BLaER1 treated with 17β-estradiol and CSF1 and Interleukin-3, amounts not matched to agents 10 nM and 100 nM (cell line): ENCODE measurements around the gene DIAPH2.

ENCODE experiments used
- H3K27ac ChIP-seq, 11 experiments: shearing (Covaris generic); formaldehyde crosslinking; 2 replicates each; pipeline ENCODE4 v1.8.1; 2022
- H3K27me3 ChIP-seq, 11 experiments: shearing (Covaris generic); formaldehyde crosslinking; 2 replicates each; pipeline ENCODE4 v1.8.1; 2022
- H3K36me3 ChIP-seq, 11 experiments: shearing (Covaris generic); formaldehyde crosslinking; 2 replicates each; pipeline ENCODE4 v1.8.1; 2022
- H3K4me1 ChIP-seq, 10 experiments: shearing (Covaris generic); formaldehyde crosslinking; 2 replicates each; pipeline ENCODE4 v1.8.1; 2022
- H3K4me2 ChIP-seq, 11 experiments: shearing (Covaris generic); formaldehyde crosslinking; 2 replicates each; pipeline ENCODE4 v1.8.1; 2022
- H3K4me3 ChIP-seq, 10 experiments: shearing (Covaris generic); formaldehyde crosslinking; 2 replicates each; pipeline ENCODE4 v1.8.1; 2022
- H3K9ac ChIP-seq, 11 experiments: shearing (Covaris generic); formaldehyde crosslinking; 2 replicates each; pipeline ENCODE4 v1.8.1; 2022
- H3K9me3 ChIP-seq, 11 experiments: shearing (Covaris generic); formaldehyde crosslinking; replicated peaks in 1 of 11; 2 replicates each; pipeline ENCODE4 v1.8.1; 2022
- H4K20me1 ChIP-seq, 11 experiments: shearing (Covaris generic); formaldehyde crosslinking; 2 replicates each; pipeline ENCODE4 v1.8.1; 2022
- Cebpa-rat ChIP-seq, 11 experiments: shearing (Covaris generic); IDR thresholded peaks; 2 replicates each; pipeline ENCODE4 v1.8.1; 2022

The DIAPH2 gene

DNA sequence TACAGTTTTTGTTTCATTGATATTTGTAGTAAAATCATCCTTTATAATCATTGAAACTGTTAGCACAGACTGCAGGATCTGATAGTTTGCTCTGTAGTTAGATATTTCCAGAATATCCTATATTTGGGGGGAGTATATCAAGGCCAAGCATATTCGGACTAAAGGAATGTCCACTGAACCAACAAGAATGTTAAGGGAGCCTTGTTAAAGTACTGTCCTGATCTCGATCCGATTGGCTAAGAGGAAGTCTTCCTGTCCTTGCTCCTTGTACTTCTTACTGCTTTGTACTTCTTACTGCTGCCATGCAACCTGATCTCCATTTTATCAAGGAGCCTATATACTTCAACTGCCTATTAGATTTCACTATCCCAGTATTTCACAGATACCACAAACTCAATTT, 648.3 kb downstream of the DIAPH2 start:
- H3K27ac ChIP-seq = no peak overlapping the region
- no peaks in the 10 kb centered on the region for H3K36me3 ChIP-seq
- H3K4me1 ChIP-seq = peaks cover 0 to 25% (median 0%) of the 10 kb centered on the region in 10 experiments; a peak in 3 of 20 replicates
- no peaks in the 10 kb centered on the region for H4K20me1 ChIP-seq
- H3K4me2 ChIP-seq = no peak overlapping the region
- peaks cover 41 to 93% (median 71%) of the 10 kb centered on the region in 11 experiments for H3K27me3 ChIP-seq
- H3K9ac ChIP-seq = no peak overlapping the region
- no peak overlapping the region for H3K4me3 ChIP-seq
- TF ChIP-seq Cebpa-rat (IDR thresholded peaks at IDR 0.05) = no peak
- no peaks in the 10 kb centered on the region for H3K9me3 ChIP-seq

DNA sequence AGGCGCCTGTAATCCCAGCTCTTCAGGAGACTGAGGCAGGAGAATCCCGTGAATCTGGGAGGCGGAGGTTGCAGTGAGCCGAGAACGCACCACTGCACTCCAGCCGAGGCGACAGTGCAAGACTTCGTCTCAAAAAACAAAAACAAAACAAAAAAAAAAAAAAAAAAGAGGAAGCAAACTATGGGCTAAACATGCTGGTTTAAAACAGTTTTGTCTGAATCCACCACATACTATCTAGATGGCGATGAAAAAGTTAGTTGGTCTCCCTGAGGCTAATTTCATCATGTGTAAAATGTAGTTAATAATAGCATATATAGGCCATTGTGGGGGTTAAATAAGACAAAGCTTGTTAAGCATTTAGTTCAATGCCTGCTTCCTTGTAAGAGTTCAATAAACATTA, 650.2 kb downstream of the DIAPH2 start:
- no peaks in the 10 kb centered on the region for H4K20me1 ChIP-seq
- no peak overlapping the region for H3K4me2 ChIP-seq
- H3K36me3 ChIP-seq = no peaks in the 10 kb centered on the region
- TF ChIP-seq Cebpa-rat (IDR thresholded peaks at IDR 0.05) = no peak
- H3K27me3 ChIP-seq = peaks cover 41 to 92% (median 71%) of the 10 kb centered on the region in 11 experiments
- H3K4me1 ChIP-seq = peaks cover 0 to 25% (median 0%) of the 10 kb centered on the region in 10 experiments; a peak in 3 of 20 replicates
- H3K9ac ChIP-seq = no peak overlapping the region
- no peaks in the 10 kb centered on the region for H3K9me3 ChIP-seq
- H3K4me3 ChIP-seq = no peak overlapping the region
- no peak overlapping the region for H3K27ac ChIP-seq

GRCh38 chrX:97344724-97345123, 660.1 kb downstream of the DIAPH2 start:
- no peak overlapping the region for H3K4me2 ChIP-seq
- H3K9ac ChIP-seq = no peak overlapping the region
- H3K27me3 ChIP-seq = peaks cover 51 to 95% (median 85%) of the 10 kb centered on the region in 11 experiments
- no peaks in the 10 kb centered on the region for H3K36me3 ChIP-seq
- peaks cover 0 to 33% (median 0%) of the 10 kb centered on the region in 10 experiments; a peak in 6 of 20 replicates for H3K4me1 ChIP-seq
- H4K20me1 ChIP-seq = no peaks in the 10 kb centered on the region; a peak in 1 of 22 replicates
- H3K27ac ChIP-seq = no peak overlapping the region; a peak in 1 of 22 replicates
- no peaks in the 10 kb centered on the region for H3K9me3 ChIP-seq
- no peak for TF ChIP-seq Cebpa-rat (IDR thresholded peaks at IDR 0.05)
- no peak overlapping the region for H3K4me3 ChIP-seq

DNA sequence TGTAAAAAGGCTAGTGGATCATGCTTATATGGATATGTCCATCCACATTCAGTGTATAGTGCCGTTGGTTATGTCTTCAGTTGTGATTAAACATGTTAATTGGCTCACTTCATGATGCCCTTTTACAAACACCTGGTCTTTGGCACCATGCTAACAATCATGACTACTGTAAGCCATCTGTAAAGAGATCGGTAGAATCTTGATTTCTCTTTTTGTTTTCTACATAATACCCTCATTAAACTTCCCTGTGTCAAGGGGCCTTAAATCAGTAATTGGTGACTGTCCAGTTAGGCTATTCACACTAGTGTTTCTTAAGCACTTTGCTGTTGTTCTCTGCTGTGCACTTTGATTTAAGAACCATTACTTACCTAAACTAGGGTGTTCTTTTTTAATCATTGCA, 674.3 kb downstream of the DIAPH2 start:
- H3K4me3 ChIP-seq = no peak overlapping the region
- H3K27ac ChIP-seq = no peak overlapping the region
- peaks cover 56 to 98% (median 89%) of the 10 kb centered on the region in 11 experiments for H3K27me3 ChIP-seq
- H3K4me1 ChIP-seq = peaks cover 0 to 12% (median 9%) of the 10 kb centered on the region in 10 experiments; a peak in 5 of 20 replicates
- no peaks in the 10 kb centered on the region; a peak in 1 of 22 replicates for H3K36me3 ChIP-seq
- no peaks in the 10 kb centered on the region for H4K20me1 ChIP-seq
- no peak for TF ChIP-seq Cebpa-rat (IDR thresholded peaks at IDR 0.05)
- no peaks in the 10 kb centered on the region for H3K9me3 ChIP-seq
- H3K4me2 ChIP-seq = no peak overlapping the region
- H3K9ac ChIP-seq = no peak overlapping the region

GRCh38 chrX:97363843-97364242, 679.2 kb downstream of the DIAPH2 start:
- Histone ChIP-seq H3K4me1 (no peaks in the 10 kb centered on the region), H3K27me3 (peaks cover 66 to 100% (median 95%) of the 10 kb centered on the region in 11 experiments), H3K9me3 (no peaks in the 10 kb centered on the region), H4K20me1 (no peaks in the 10 kb centered on the region), H3K27ac (no peak overlapping the region), H3K9ac (no peak overlapping the region), H3K36me3 (no peaks in the 10 kb centered on the region; a peak in 2 of 22 replicates), H3K4me3 (no peak overlapping the region), H3K4me2 (no peak overlapping the region)
- TF ChIP-seq Cebpa-rat (IDR thresholded peaks at IDR 0.05) = no peak

DNA sequence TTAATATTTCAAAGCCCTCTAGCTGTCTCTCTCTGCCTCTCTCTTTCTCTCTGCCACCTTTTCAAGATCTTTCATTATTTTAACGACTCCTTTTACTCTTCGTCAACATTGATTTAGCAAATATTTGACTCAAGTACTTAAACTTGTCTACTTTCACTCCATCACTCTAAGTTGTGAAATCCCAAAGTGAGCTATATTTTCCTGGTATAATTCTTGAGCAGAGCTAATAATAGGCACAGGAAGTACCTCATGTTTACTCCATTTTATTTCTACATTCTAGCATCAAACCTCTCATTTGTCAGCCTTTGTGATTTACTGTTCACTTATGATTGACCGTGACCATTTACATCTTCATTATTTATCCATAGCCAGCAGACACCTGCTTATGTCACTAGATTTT, 681.6 kb downstream of the DIAPH2 start:
- Histone ChIP-seq H4K20me1 (no peaks in the 10 kb centered on the region), H3K36me3 (no peaks in the 10 kb centered on the region; a peak in 2 of 22 replicates), H3K9me3 (no peaks in the 10 kb centered on the region), H3K4me3 (no peak overlapping the region), H3K27ac (no peak overlapping the region), H3K9ac (no peak overlapping the region), H3K27me3 (peaks cover 81 to 100% (median 99%) of the 10 kb centered on the region in 11 experiments), H3K4me2 (no peak overlapping the region), H3K4me1 (no peaks in the 10 kb centered on the region)
- TF ChIP-seq Cebpa-rat (IDR thresholded peaks at IDR 0.05) = no peak

DNA sequence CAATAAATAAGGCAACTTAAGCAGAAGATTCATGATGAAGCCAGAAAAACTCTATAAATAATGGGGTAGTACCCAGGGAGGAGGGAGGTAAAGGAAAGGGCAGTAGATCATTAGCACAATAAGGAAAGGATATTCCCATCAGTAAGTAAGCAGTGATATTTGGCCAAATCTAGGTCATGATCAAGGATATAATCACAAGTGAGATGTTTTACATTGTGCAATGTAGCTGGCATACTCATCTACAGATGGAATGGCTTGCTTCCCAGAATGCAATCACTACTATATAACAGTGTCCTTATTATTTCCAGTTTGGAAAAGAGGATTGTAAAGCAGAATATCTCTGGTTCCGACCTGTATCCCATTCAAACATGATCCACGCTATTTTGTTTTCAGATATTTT, 682.5 kb downstream of the DIAPH2 start:
- H3K27me3 ChIP-seq = peaks cover 84 to 100% (median 99%) of the 10 kb centered on the region in 11 experiments
- H3K4me1 ChIP-seq = no peaks in the 10 kb centered on the region
- no peaks in the 10 kb centered on the region for H3K9me3 ChIP-seq
- TF ChIP-seq Cebpa-rat (IDR thresholded peaks at IDR 0.05) = no peak
- no peaks in the 10 kb centered on the region; a peak in 2 of 22 replicates for H3K36me3 ChIP-seq
- H3K27ac ChIP-seq = no peak overlapping the region
- H3K9ac ChIP-seq = no peak overlapping the region
- no peak overlapping the region for H3K4me3 ChIP-seq
- H4K20me1 ChIP-seq = no peaks in the 10 kb centered on the region
- no peak overlapping the region for H3K4me2 ChIP-seq

DNA sequence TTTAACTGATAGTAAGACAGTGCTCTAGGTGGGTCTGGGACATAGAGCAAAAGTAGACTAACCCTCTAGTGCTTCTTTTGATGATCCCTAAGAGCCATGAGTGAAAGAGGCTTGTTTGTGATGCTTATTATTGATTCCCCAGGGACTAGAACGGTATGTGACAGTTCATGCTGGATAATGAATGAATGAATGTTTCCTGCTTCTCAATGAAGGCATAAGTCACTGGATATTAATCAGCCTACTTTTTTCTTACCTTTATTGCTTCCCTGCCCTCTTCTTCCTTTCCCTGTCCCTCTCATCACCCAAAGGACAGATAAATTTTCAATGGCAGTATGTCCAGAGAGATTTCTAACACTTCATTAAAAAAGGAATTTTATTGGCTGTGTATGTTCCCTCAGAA, 685.3 kb downstream of the DIAPH2 start:
- H3K4me3 ChIP-seq = no peak overlapping the region
- no peaks in the 10 kb centered on the region for H3K4me1 ChIP-seq
- H3K27me3 ChIP-seq = peaks cover 94 to 100% (median 99%) of the 10 kb centered on the region in 11 experiments
- H3K27ac ChIP-seq = no peak overlapping the region
- H3K9me3 ChIP-seq = no peaks in the 10 kb centered on the region
- H3K36me3 ChIP-seq = no peaks in the 10 kb centered on the region; a peak in 2 of 22 replicates
- H3K9ac ChIP-seq = no peak overlapping the region
- TF ChIP-seq Cebpa-rat (IDR thresholded peaks at IDR 0.05) = no peak
- no peak overlapping the region for H3K4me2 ChIP-seq
- no peaks in the 10 kb centered on the region for H4K20me1 ChIP-seq

GRCh38 chrX:97372001-97372766, 687.5 kb downstream of the DIAPH2 start:
- no peak overlapping the region for H3K27ac ChIP-seq
- H3K9me3 ChIP-seq = no peaks in the 10 kb centered on the region
- no peak overlapping the region for H3K9ac ChIP-seq
- peaks cover 94 to 100% (median 100%) of the 10 kb centered on the region in 11 experiments for H3K27me3 ChIP-seq
- H3K4me2 ChIP-seq = no peak overlapping the region
- H3K4me1 ChIP-seq = no peaks in the 10 kb centered on the region
- no peak for TF ChIP-seq Cebpa-rat (IDR thresholded peaks at IDR 0.05)
- H3K36me3 ChIP-seq = no peaks in the 10 kb centered on the region; a peak in 2 of 22 replicates
- H3K4me3 ChIP-seq = no peak overlapping the region
- H4K20me1 ChIP-seq = no peaks in the 10 kb centered on the region; a peak in 1 of 22 replicates

DNA sequence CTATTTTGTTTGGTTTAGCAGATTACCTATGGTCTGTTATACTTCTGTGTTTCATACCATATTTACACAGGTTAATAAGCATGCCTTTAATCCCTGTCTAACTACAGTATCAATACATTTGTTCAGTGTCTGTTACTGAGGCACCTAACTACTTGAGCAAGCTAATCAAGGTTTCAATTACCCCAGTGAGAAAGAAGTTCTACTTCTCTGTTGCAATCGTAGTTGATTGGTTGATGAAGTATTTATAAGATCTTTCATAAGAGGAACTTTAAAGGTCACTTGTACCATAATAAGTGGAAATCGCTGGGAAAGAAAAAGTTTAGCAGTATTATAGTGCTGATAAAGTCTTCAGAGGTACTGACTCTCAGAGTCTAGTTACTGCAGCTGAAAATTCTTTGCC, 689.6 kb downstream of the DIAPH2 start:
- H3K9me3 ChIP-seq = no peaks in the 10 kb centered on the region
- no peak for TF ChIP-seq Cebpa-rat (IDR thresholded peaks at IDR 0.05)
- no peak overlapping the region for H3K27ac ChIP-seq
- H3K9ac ChIP-seq = no peak overlapping the region
- H3K4me1 ChIP-seq = no peaks in the 10 kb centered on the region
- no peak overlapping the region for H3K4me3 ChIP-seq
- peaks cover 94 to 100% (median 99%) of the 10 kb centered on the region in 11 experiments for H3K27me3 ChIP-seq
- H4K20me1 ChIP-seq = no peaks in the 10 kb centered on the region; a peak in 1 of 22 replicates
- H3K36me3 ChIP-seq = no peaks in the 10 kb centered on the region; a peak in 1 of 22 replicates
- H3K4me2 ChIP-seq = no peak overlapping the region
